Measurements from ENCODE around the gene FLT1.

FLT1 gene

DNA sequence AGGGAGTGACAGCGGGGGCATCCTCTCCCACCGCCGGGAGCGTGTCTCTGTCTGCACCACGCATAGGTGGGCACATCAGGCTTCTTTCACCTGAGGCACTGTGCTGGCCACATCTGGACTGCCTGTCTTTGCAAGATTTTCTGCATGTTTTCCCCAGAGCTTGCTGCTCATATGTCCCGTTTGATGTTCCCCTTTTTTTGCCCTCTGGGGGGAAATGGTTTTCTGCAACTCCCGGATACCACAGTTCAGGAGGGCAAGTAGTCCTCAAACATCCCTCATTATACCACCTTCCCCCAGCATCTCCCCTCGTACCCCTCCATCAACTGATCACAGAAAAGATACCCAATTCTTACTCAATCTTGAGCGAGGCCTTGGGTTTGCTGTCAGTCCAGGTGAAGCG lies 188.6 kb downstream of the FLT1 start:
- TF ChIP-seq, protein P1, sequence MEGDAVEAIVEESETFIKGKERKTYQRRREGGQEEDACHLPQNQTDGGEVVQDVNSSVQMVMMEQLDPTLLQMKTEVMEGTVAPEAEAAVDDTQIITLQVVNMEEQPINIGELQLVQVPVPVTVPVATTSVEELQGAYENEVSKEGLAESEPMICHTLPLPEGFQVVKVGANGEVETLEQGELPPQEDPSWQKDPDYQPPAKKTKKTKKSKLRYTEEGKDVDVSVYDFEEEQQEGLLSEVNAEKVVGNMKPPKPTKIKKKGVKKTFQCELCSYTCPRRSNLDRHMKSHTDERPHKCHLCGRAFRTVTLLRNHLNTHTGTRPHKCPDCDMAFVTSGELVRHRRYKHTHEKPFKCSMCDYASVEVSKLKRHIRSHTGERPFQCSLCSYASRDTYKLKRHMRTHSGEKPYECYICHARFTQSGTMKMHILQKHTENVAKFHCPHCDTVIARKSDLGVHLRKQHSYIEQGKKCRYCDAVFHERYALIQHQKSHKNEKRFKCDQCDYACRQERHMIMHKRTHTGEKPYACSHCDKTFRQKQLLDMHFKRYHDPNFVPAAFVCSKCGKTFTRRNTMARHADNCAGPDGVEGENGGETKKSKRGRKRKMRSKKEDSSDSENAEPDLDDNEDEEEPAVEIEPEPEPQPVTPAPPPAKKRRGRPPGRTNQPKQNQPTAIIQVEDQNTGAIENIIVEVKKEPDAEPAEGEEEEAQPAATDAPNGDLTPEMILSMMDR (IDR thresholded peaks at IDR 0.05) = no peak
- TF ChIP-seq ZFX (IDR thresholded peaks at IDR 0.05; ENCODE audit: borderline replicate concordance) = no peak
- H3K27ac ChIP-seq = no peak overlapping the region

DNA sequence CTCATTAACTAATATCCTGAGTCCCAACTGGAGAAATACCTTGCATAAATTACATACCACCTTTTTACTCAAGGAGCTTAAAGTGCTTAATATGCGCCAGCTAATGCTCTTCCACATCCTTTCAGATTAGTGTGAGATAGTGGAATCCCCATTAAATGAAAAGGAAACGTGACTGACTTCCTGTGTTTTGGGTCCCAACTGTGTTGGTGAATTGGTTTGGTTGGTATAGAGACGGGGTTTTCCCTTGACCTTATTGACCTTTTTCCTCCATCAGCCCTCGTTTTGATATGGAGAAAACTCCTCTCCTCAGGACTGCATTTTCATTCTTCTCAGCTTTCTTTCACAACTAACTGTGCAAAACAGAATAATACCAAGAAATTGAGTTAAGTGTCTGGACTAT lies 193.1 kb downstream of the FLT1 start:
- TF ChIP-seq, protein P1 (IDR thresholded peaks at IDR 0.05) = no peak
- TF ChIP-seq ZFX (IDR thresholded peaks at IDR 0.05; ENCODE audit: borderline replicate concordance) = no peak
- no peak overlapping the region for H3K27ac ChIP-seq

DNA sequence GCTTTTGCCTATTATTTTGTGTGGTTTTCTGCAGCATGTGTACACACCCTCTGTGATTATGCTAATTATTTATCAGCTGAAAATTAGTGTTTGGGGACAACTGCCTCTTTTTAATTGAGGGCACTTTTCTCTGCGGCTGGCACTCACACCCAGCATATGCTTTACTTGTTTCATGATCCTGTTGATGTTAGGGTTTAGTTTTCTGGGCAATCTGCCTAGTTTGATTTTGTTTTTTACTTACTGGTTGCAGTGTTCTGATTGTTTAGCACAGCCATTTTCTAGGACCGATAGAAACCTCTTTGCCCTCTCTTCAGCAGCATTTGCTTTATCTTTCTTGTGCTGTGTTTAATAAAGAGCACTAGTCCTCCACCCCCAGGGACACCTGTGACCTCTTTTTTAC lies 195.0 kb downstream of the FLT1 start:
- no peak for TF ChIP-seq ZFX (IDR thresholded peaks at IDR 0.05; ENCODE audit: borderline replicate concordance)
- TF ChIP-seq, protein P1 (IDR thresholded peaks at IDR 0.05) = no peak
- H3K27ac ChIP-seq = no peak overlapping the region

DNA sequence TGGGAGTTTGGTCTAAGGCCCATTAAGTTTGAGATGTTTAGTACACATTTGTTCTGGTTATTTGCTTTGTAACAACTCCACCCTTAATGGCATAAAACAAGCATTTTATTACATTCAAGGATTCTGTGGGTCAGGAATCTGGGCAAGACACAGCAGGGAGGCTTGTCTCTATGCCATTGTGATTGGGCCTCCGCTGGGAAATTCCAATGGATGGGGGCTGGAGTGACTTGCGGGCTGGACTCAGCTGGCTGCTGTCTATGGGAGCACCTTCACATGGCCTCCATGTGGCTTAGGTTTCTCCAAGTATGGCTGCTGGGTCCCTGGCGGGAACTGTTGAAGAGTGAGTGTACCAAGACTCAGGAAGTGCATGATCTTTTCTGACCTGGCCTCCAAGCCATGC lies 197.6 kb downstream of the FLT1 start:
- no peak overlapping the region for H3K27ac ChIP-seq

DNA sequence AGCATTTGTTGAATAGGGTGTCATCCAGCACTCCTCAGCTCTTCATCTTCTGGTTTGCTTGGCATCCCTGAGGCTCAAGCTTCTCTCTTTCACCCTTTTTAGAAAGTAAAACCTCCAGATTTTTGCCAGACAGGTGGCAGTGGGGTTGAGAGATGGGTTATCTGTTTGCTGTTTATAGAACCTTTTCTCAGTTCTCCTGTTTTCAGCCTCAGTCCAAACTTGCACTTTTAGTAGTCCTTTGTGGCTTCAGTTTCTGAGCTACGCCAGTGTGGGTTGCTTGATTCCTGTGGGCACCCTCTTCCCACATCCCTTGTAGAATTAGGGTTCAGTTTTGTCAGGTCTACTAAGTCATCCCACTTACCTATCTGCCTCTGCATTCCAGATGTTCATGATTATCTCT lies 208.7 kb downstream of the FLT1 start:
- H3K27ac ChIP-seq = no peak overlapping the region
- TF ChIP-seq ZFX (IDR thresholded peaks at IDR 0.05; ENCODE audit: borderline replicate concordance) = no peak
- TF ChIP-seq, protein P1 (IDR thresholded peaks at IDR 0.05) = no peak

More for the DNA sequence above, 197.6 kb downstream of the FLT1 start:
- TF ChIP-seq, protein P1 (IDR thresholded peaks at IDR 0.05) = no peak
- TF ChIP-seq ZFX (IDR thresholded peaks at IDR 0.05; ENCODE audit: borderline replicate concordance) = no peak

DNA sequence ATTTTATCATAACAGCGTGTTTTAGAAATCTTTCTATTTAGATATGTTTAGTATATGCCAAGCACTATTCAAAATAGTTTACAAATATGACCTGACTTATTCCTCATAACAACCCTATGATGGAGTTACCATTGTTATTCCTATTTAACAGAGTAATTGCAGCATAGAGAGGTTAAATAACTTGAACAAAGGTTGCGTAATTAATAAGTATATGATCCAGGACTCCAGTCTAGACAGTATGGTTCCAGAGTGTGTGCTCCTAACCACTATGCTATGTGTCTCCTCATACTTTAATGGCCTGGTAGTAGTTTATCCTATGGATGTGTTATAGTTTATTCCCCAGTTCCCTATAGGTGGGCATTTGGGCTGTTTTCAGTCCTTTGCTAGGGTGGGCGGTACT lies 211.3 kb downstream of the FLT1 start:
- no peak overlapping the region for H3K27ac ChIP-seq
- TF ChIP-seq, protein P1 (IDR thresholded peaks at IDR 0.05) = no peak
- no peak for TF ChIP-seq ZFX (IDR thresholded peaks at IDR 0.05; ENCODE audit: borderline replicate concordance)

DNA sequence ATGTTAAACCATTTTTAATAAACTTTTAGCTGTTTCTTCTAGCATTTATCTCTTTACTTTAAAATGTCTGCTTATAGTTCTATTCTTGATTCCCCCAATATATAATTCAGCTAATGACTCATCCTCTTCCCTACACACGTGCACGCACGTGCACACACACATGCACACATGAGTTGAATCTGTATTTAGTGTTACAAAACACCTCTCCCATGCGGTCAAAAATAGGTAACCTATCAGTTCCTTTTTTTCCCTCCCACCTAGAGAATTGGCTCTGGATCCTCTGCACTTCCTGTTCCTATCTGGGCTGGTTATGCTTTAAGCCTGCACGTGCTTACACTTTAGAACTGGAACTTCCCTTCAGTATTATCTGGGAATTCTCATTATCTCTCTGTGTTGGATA lies 212.5 kb downstream of the FLT1 start:
- no peak overlapping the region for H3K27ac ChIP-seq
- TF ChIP-seq ZFX (IDR thresholded peaks at IDR 0.05; ENCODE audit: borderline replicate concordance) = no peak
- TF ChIP-seq, protein P1 (IDR thresholded peaks at IDR 0.05) = no peak

Measured in 22Rv1 (cell line).